Measurements from ENCODE around the gene HTR3B.
A peak's percentile ranks its signal among the peaks of the same experiment; 100 is the strongest.

HTR3B gene

GRCh38 chr11:113904379-113905101 is at the start of gene HTR3B:
TSS of gene HTR3B (plus strand) at chr11:113904796. CDS start at chr11:113904934, 138 bp downstream.
- Mint-ChIP-seq H3K9me3 (no peaks in the 10 kb centered on the region), H3K4me1 (peaks cover 39% of the 10 kb centered on the region), H3K27me3 (ENCODE audit: low read depth, poor library complexity) (peaks cover 5% of the 10 kb centered on the region), H3K4me3 (no peak within 1 kb of the TSS), H3K36me3 (ENCODE audit: low read depth) (no peaks in the 10 kb centered on the region), H3K27ac (no peak within 1 kb of the TSS)
- no peak for TF ChIP-seq CTCF (IDR thresholded peaks at IDR 0.05)
- DNase-seq: no peak

GRCh38 chr11:113855803-113856202 is 48.8 kb upstream of the HTR3B start:
- H3K9me3 Mint-ChIP-seq: peaks cover 7% of the 10 kb centered on the region
- no peak for TF ChIP-seq CTCF (IDR thresholded peaks at IDR 0.05)
- H3K36me3 Mint-ChIP-seq (ENCODE audit: low read depth): peaks cover 57% of the 10 kb centered on the region
- no peaks in the 10 kb centered on the region for H3K27me3 Mint-ChIP-seq (ENCODE audit: low read depth, poor library complexity)
- no peak overlapping the region for H3K27ac Mint-ChIP-seq
- DNase-seq: no peak
- H3K4me1 Mint-ChIP-seq: peaks cover 11% of the 10 kb centered on the region
- no peak overlapping the region for H3K4me3 Mint-ChIP-seq

- no peak for DNase-seq
- peaks cover 8% of the 10 kb centered on the region for H3K9me3 Mint-ChIP-seq
- H3K4me3 Mint-ChIP-seq: no peak overlapping the region
- peaks cover 54% of the 10 kb centered on the region for H3K36me3 Mint-ChIP-seq (ENCODE audit: low read depth)
- H3K27me3 Mint-ChIP-seq (ENCODE audit: low read depth, poor library complexity): no peaks in the 10 kb centered on the region
- TF ChIP-seq CTCF (IDR thresholded peaks at IDR 0.05): no peak
- H3K4me1 Mint-ChIP-seq: peaks cover 25% of the 10 kb centered on the region
- no peak overlapping the region for H3K27ac Mint-ChIP-seq
Measured at GRCh38 chr11:113856966-113857759, 47.4 kb upstream of the HTR3B start.

- Mint-ChIP-seq H3K36me3 (ENCODE audit: low read depth) (peaks cover 52% of the 10 kb centered on the region), H3K27ac (peak overlapping the region; percentile 74), H3K4me3 (no peak overlapping the region), H3K9me3 (peaks cover 19% of the 10 kb centered on the region), H3K4me1 (peaks cover 33% of the 10 kb centered on the region), H3K27me3 (ENCODE audit: low read depth, poor library complexity) (no peaks in the 10 kb centered on the region)
- TF ChIP-seq CTCF (IDR thresholded peaks at IDR 0.05): no peak
- DNase-seq: no peak
Measured at GRCh38 chr11:113859665-113860064, 44.9 kb upstream of the HTR3B start.

- Mint-ChIP-seq H3K36me3 (ENCODE audit: low read depth) (peaks cover 63% of the 10 kb centered on the region), H3K27ac (peak overlapping the region; percentile 82), H3K4me1 (peaks cover 39% of the 10 kb centered on the region), H3K4me3 (peak overlapping the region; percentile 13), H3K9me3 (peaks cover 20% of the 10 kb centered on the region), H3K27me3 (ENCODE audit: low read depth, poor library complexity) (no peaks in the 10 kb centered on the region)
- no peak for TF ChIP-seq CTCF (IDR thresholded peaks at IDR 0.05)
- DNase-seq: no peak
Measured at GRCh38 chr11:113862435-113862834, 42.2 kb upstream of the HTR3B start.

All from nephron progenitor cell (in vitro differentiated cells).